IPS DF 19.7 (cell line): Measurements from ENCODE around the gene ASB9.
"Not testable (repeated sequence)": the region's sequence is repeated elsewhere in the genome, so short reads cannot be mapped to it uniquely, and the experiment has no call there.

Experiments
- DNase-seq: peaks from one replicate; pipeline ENCODE4 v3.0.0-alpha.2; 2013; ENCODE audit warnings: low read depth, low spot score

The ASB9 gene

GRCh38 chrX:15269618-15270521, at the start of gene ASB9:
Gene ASB9, minus strand, starts transcription at chrX:15270083. Its CDS starts 209 bp downstream, at chrX:15269874.
- no peak for DNase-seq

- no peak for DNase-seq
Observed at GRCh38 chrX:15319075-15319474, 49.2 kb upstream of the ASB9 start.

- no peak for DNase-seq
Observed at GRCh38 chrX:15315509-15315908, 45.6 kb upstream of the ASB9 start, which contains the start of gene ASB11. Gene ASB11, minus strand, starts transcription at chrX:15315640. Its CDS starts 35 bp downstream, at chrX:15315605.

DNA sequence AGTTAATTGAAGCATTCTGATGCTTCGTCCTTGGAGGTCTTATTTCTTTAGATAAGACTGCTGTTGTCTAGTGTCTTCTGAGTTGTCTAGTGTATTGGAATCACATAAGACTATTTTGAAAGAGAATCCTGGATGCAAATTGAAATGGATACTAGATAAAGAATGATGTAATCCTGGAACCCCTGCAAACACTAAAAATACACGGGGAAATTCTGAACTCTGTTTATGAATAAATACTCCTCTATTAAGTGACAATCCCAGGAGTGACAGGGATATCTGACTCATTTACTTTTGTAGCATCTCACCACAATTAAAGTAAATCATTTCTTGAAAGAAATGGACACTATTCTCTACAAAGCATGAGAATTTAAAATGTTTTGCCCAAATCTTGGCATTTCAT, 44.6 kb upstream of the ASB9 start:
- DNase-seq = no peak

GRCh38 chrX:15311119-15311518, 41.2 kb upstream of the ASB9 start:
- DNase-seq = no peak

DNA sequence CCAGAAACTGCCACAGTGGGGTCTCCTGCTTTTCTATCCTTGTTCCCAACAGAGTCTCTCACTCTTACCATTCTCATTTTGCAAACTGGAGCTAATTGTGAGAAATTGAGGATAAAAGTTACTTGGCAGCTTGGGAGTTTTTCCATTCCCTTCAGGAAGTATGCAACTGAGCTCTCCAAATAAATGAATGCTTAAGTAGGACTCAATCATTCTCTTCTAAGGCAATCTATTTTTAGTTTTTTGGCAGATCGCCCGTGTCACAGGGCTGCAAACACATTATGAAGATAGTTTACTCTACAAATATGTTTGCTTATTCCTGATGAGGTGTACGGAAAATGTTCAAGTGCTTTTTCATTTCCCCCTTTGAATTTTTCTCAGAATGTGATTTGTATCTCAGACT, 40.2 kb upstream of the ASB9 start:
- no peak for DNase-seq

- not testable (repeated sequence) for DNase-seq
Observed at GRCh38 chrX:15305899-15306298, 36.0 kb upstream of the ASB9 start.

DNA sequence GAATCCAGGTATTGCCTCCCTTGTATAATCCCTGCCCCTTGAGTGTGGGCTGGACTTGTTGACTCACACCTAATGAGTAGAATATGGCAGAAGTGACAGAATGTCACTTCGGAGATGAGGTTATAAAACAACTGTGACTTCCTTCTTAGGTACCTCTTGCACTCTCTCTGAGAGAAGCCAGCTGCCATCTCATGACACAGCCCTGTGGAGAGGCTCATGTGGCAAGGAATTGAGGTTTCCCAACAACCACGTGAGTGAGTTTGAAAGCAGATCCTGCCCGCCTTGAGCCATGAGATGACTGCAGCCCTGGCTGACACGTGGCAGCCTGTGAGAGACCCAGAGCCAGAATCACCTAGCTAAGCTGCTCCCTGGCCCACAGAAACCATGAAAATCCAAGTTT, 32.0 kb upstream of the ASB9 start:
- DNase-seq = no peak

- no peak for DNase-seq
Observed at GRCh38 chrX:15299941-15300851, 30.3 kb upstream of the ASB9 start.

GRCh38 chrX:15298780-15299179, 28.9 kb upstream of the ASB9 start:
- no peak for DNase-seq

GRCh38 chrX:15298201-15298600, 28.3 kb upstream of the ASB9 start:
- no peak for DNase-seq

DNA sequence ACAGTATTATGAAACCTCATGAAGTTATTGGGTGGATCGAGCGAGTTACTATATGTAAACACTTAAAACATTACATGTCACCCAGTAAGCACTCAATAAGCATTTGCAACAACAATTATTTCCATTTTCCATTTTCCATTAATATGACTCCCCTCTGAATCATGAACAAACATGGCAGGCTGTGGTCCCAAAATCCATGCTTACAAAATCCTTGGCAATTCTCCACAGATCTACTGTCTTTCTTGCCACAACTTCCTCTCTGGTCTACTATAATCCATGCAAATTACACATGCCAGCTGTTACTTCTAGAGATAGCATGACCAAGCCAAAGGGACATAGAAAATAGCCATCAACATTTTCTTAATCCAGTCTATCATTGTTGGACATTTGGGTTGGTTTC, 23.6 kb upstream of the ASB9 start:
- DNase-seq = no peak

DNA sequence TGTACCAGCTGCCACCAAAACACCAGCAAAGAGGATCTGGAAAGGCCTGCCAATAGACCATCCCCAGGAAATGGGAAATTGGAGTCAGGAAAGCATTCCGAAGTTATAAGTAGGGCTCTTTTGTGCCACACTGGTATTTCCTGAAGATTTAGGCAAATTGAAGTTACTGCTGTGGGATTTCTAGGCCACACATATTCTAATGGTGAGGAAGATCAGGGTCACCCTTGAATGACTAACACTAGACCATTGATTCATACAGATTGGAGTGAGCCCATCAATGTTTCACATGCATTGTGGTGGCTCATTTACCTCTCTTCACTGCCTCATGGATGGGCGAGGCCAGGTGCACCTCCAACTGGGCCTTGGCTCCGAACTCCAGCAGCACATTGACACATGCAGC, 23.0 kb upstream of the ASB9 start:
- DNase-seq = no peak

- DNase-seq = no peak
Observed at GRCh38 chrX:15277604-15278003, 7.7 kb upstream of the ASB9 start.

DNA sequence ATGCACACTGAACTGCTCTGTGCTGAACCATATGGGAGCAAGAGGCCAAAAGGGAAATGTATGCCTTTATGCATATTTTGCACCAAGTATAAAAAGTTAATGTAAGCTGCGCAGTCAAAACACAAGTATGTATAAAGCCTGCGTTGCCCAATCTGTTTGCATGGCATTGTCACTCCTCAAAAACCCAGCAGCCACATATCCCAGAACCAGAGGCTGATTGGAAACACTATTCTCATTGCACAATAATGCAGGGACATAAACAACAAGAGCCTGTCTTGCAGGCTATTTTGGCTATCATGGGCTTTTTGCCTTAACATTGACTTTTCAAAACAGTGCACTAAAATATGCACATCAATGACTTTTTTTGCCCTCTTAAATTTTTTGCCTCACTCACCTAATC, 5.1 kb upstream of the ASB9 start:
- no peak for DNase-seq

DNA sequence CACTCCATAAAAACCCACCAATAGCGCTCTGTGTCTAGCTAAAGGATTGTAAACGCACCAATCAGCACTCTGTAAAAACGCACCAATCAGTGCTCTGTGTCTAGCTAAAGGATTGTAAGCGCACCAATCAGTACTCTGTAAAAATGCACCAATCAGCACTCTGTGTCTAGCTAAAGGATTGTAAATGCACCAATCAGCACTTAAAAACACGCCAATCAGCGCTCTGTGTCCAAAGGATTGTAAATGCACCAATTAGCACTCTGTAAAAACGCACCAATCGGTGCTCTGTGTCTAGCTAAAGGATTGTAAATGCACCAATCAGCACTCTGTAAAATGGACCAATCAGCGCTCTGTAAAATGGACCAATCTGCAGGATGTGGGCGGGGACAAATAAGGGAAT, 3.4 kb upstream of the ASB9 start:
- not testable (repeated sequence) for DNase-seq

DNA sequence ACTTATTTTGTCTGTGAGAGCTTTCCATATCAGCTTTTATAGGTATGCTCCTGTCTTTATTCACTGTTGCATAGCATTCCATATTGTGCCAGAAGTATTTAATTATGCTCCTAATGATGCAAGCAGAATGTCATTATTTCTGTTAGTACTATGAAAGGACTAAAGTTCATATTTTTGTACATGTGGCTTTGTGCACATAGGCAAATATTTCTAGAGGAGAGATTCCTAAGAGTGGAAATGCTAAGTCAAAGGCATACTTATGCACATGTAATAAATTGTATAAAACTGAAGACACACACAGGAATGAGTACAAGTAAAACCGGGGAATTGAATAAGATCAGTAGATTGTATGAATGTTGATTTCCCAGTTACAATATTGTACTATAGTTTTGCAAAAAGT, 1.9 kb upstream of the ASB9 start:
- DNase-seq = no peak

GRCh38 chrX:15269120-15269519, 763 bp downstream of the ASB9 start:
- DNase-seq = no peak

DNA sequence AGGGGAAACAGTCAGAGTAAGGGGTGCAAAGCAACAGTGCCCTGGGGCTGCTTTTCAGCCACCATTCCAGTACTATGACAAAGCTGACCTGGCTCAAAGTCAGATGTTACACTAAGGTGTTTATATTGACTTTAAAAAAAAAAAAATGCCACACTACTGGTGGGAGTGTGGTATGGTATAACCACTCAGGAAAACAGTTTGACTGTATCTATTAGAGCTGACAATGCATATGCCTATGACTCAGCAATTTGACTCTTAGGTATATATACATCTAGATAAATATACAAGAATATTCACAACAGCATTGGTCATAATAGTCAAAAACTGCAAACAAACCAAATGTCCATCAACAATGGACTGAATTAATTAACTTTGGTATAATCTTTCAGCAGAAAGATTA, 15.0 kb downstream of the ASB9 start:
- DNase-seq = no peak

DNA sequence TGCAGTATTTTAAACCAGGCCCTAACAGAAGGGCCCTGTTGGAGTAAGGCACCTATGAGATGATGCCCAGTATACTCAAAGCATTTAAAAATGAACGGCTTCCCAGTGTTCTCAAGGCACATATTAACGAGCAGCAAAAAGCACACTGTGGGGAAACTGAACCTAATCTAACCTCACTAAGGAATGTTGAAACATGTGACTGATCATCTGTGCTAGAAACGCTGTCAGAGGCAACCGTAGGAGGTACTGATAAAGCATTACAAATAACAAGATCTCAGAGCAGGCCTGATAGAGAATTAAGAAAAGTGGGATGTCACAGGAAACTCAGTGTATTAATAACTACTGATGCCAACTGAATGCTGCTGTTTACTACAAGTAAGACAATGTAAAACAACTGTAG, 24.0 kb downstream of the ASB9 start:
- no peak for DNase-seq

- DNase-seq = no peak
Observed at GRCh38 chrX:15244421-15244820, 25.5 kb downstream of the ASB9 start.

GRCh38 chrX:15242899-15243555, 26.9 kb downstream of the ASB9 start:
- DNase-seq = no peak
